SW480 (cell line): ENCODE data around the gene GZMB.
"Not testable (repeated sequence)": the region's sequence is repeated elsewhere in the genome, so short reads cannot be mapped to it uniquely, and the experiment has no call there.

Experiments
- DNase-seq: peaks from one replicate; pipeline ENCODE4 v3.0.0-alpha.2; 2016; ENCODE audit warnings: low spot score

GZMB gene

DNA sequence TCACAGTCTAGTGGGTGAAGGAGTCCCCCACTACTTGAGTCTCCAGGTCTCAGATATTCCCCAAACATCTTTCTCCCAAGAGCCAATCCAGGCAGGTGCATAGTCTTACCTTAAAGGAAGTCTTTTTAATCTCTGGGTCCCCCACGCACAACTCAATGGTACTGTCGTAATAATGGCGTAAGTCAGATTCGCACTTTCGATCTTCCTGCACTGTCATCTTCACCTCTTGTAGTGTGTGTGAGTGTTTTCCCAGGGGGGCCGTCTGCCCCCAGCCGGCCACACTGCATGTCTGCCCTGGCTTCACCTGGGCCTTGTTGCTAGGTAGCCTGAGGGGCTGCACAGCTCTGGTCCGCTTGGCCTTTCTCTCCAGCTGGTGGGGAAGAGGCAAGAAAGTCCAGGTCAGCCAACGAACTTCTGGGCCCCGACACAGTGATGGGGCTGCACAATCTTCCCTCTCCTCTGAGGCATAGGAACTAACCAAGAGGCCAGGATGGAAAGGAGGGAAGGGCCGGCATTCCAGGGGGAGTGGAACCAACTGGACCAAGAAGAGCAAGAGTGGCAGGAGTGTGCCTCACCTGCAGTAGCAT lies 2.1 kb downstream of the GZMB start:
- DNase-seq: no peak

GRCh38 chr14:24630872-24631477 lies 3.0 kb downstream of the GZMB start:
- DNase-seq: no peak

GRCh38 chr14:24630087-24630871 lies 3.7 kb downstream of the GZMB start:
- DNase-seq: no peak

GRCh38 chr14:24629521-24629920 lies 4.5 kb downstream of the GZMB start:
- DNase-seq: no peak

GRCh38 chr14:24613747-24614146 lies 20.2 kb downstream of the GZMB start:
- DNase-seq: no peak

- DNase-seq: no peak
Measured at GRCh38 chr14:24613241-24613640, 20.7 kb downstream of the GZMB start.

- DNase-seq: no peak
Measured at GRCh38 chr14:24612196-24612595, 21.8 kb downstream of the GZMB start.

GRCh38 chr14:24609655-24610344 lies 24.2 kb downstream of the GZMB start, which contains the start of gene GZMH:
TSS of gene GZMH (minus strand) at chr14:24609685. CDS start at chr14:24609613, 72 bp downstream.
- no peak for DNase-seq

GRCh38 chr14:24607635-24608514 lies 26.1 kb downstream of the GZMB start:
- DNase-seq: no peak

GRCh38 chr14:24607081-24607480 lies 26.9 kb downstream of the GZMB start:
- no peak for DNase-seq

GRCh38 chr14:24606297-24606696 lies 27.7 kb downstream of the GZMB start:
- no peak for DNase-seq

GRCh38 chr14:24605435-24606190 lies 28.4 kb downstream of the GZMB start:
- DNase-seq: peak; percentile 21

- no peak for DNase-seq
Measured at GRCh38 chr14:24597403-24597802, 36.6 kb downstream of the GZMB start.

- DNase-seq: peak; percentile 32
Measured at GRCh38 chr14:24595073-24595808, 38.7 kb downstream of the GZMB start.

- not testable (repeated sequence) for DNase-seq
Measured at GRCh38 chr14:24591004-24591403, 43.0 kb downstream of the GZMB start.

DNA sequence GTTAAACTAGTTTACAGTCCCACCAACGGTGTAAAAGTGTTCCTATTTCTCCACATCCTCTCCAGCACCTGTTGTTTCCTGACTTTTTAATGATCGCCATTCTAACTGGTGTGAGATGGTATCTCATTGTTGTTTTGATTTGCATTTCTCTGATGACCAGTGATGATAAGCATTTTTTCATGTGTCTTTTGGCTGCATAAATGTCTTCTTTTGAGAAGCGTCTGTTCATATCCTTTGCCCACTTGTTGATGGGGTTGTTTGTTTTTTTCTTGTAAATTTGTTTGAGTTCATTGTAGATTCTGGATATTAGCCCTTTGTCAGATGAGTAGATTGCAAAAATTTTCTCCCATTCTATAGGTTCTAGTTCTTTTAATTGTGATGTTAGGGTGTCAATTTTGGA lies 49.6 kb downstream of the GZMB start:
- DNase-seq: not testable (repeated sequence)
